Suppressor macrophage treated with lipopolysaccharide for 1 hour (primary cell): Measurements from ENCODE around the gene RPL38.
A peak's percentile ranks its signal among the peaks of the same experiment; 100 is the strongest.

Experiments
- DNase-seq, 3 donors: peaks; one replicate each; pipeline ENCODE4 v3.0.0-alpha.2; 2020 to 2022

Gene RPL38

GRCh38 chr17:74203439-74204240, at the start of gene RPL38:
Gene RPL38, plus strand, starts transcription at chr17:74203678. Its CDS starts 278 bp downstream, at chr17:74203956.
- peak; percentile 96 to 98 (median 98) for DNase-seq

- DNase-seq = no peak
Measured at GRCh38 chr17:74153821-74154430, 49.6 kb upstream of the RPL38 start.

- no peak for DNase-seq
Measured at GRCh38 chr17:74156878-74157277, 46.6 kb upstream of the RPL38 start.

GRCh38 chr17:74157366-74157765, 46.1 kb upstream of the RPL38 start:
- DNase-seq = no peak

GRCh38 chr17:74158761-74159160, 44.7 kb upstream of the RPL38 start:
- DNase-seq = no peak

- DNase-seq = no peak
Measured at GRCh38 chr17:74159226-74159840, 44.1 kb upstream of the RPL38 start.

GRCh38 chr17:74160656-74161502, 42.6 kb upstream of the RPL38 start:
- no peak for DNase-seq

GRCh38 chr17:74161503-74161875, 42.0 kb upstream of the RPL38 start:
- DNase-seq = no peak

- DNase-seq = peak in 2 of 3 donors; percentile 4 to 11
Measured at GRCh38 chr17:74163271-74163821, 40.1 kb upstream of the RPL38 start.

- no peak for DNase-seq
Measured at GRCh38 chr17:74163836-74164235, 39.6 kb upstream of the RPL38 start.

- no peak for DNase-seq
Measured at GRCh38 chr17:74164446-74165045, 38.9 kb upstream of the RPL38 start.

- no peak for DNase-seq
Measured at GRCh38 chr17:74165797-74166365, 37.6 kb upstream of the RPL38 start.

GRCh38 chr17:74170924-74171323, 32.6 kb upstream of the RPL38 start:
- DNase-seq = no peak

- no peak for DNase-seq
Measured at GRCh38 chr17:74172700-74173099, 30.8 kb upstream of the RPL38 start.

GRCh38 chr17:74176546-74177001, 26.9 kb upstream of the RPL38 start:
- peak; percentile 56 to 78 (median 72) for DNase-seq

- DNase-seq = no peak
Measured at GRCh38 chr17:74177018-74177450, 26.4 kb upstream of the RPL38 start.

GRCh38 chr17:74179576-74179975, 23.9 kb upstream of the RPL38 start:
- DNase-seq = no peak

- no peak for DNase-seq
Measured at GRCh38 chr17:74180336-74180735, 23.1 kb upstream of the RPL38 start.

- DNase-seq = no peak
Measured at GRCh38 chr17:74181341-74181740, 22.1 kb upstream of the RPL38 start.

GRCh38 chr17:74182041-74182723, 21.3 kb upstream of the RPL38 start:
- DNase-seq = no peak

- no peak for DNase-seq
Measured at GRCh38 chr17:74183411-74183810, 20.1 kb upstream of the RPL38 start.
